OCI-LY7 (cell line): ENCODE data around the gene ZNF202.

Experiments used
- CTCF ChIP-seq: fragments of 200-600 bp; sonication (generic); conservative IDR thresholded peaks from 2 replicates; pipeline ENCODE4 v1.5.1; 2014; ENCODE audit warnings: mild to moderate bottlenecking, antibody characterized with exemption, low read length, moderate library complexity, mixed read lengths
- EZH2phosphoT487 ChIP-seq: fragments of 200-600 bp; sonication (generic); IDR thresholded peaks from 2 replicates; pipeline ENCODE4 v1.6.1; 2018; ENCODE audit warnings: low read depth, borderline replicate concordance, mild to moderate bottlenecking, mixed run types, antibody characterized with exemption, low read length, moderate library complexity, mixed read lengths

GRCh38 chr11:123765601-123766000 lies 24.1 kb upstream of the ZNF202 start:
- TF ChIP-seq CTCF, result no peak
- no peak for TF ChIP-seq EZH2phosphoT487
